Cardiac fibroblast (primary cell): Measurements from ENCODE around the gene CIB1.

Source experiments
- DNase-seq, 2 donors: peaks; one replicate each; pipeline versions ENCODE4 v3.0.0 to v3.0.0-alpha.2; 2010; ENCODE audit warnings: low read depth in 2 of 2
- H3K4me3 ChIP-seq, 2 donors: replicated peaks in 1 of 2; 1 replicate in 1 of 2; 2 replicates in 1 of 2; pipeline ENCODE4 v1.5.1; 2011; ENCODE audit warnings: low read depth in 2 of 2, low read length in 2 of 2, mild to moderate bottlenecking in 2 of 2, moderate library complexity in 1 of 2
- CTCF ChIP-seq: IDR thresholded peaks from one replicate; pipeline ENCODE4 v1.5.1; 2011; ENCODE audit warnings: low read depth, mild to moderate bottlenecking, low read length, inconsistent platforms

CIB1 gene

GRCh38 chr15:90230071-90230494 lies 3.7 kb downstream of the CIB1 start:
- TF ChIP-seq CTCF: no peak
- H3K4me3 ChIP-seq: no peak overlapping the region
- DNase-seq: no peak

GRCh38 chr15:90228960-90229359 lies 4.8 kb downstream of the CIB1 start:
- no peak for DNase-seq

GRCh38 chr15:90227816-90228772 lies 5.6 kb downstream of the CIB1 start:
- H3K4me3 ChIP-seq: no peak overlapping the region
- TF ChIP-seq CTCF: no peak
- no peak for DNase-seq

More at GRCh38 chr15:90228960-90229359, 4.8 kb downstream of the CIB1 start:
- TF ChIP-seq CTCF: no peak
- no peak overlapping the region for H3K4me3 ChIP-seq

- DNase-seq: no peak
- H3K4me3 ChIP-seq: no peak overlapping the region
- no peak for TF ChIP-seq CTCF
Measured at GRCh38 chr15:90227336-90227735, 6.4 kb downstream of the CIB1 start.

- no peak for DNase-seq
- H3K4me3 ChIP-seq: no peak overlapping the region
- no peak for TF ChIP-seq CTCF
Measured at GRCh38 chr15:90225504-90226234, 8.1 kb downstream of the CIB1 start.

- H3K4me3 ChIP-seq: no peak overlapping the region
- no peak for DNase-seq
- TF ChIP-seq CTCF: no peak
Measured at GRCh38 chr15:90225047-90225446, 8.7 kb downstream of the CIB1 start.
